Uterus (tissue), 2 donors: ENCODE data around the gene RHO.

Source experiments
- CTCF ChIP-seq, 4 experiments: fragments of 200-600 bp in 2 of 4; fragments of 450-650 bp in 2 of 4; sonication (generic) in 2 of 4; IDR thresholded peaks; one replicate each; pipeline ENCODE4 v1.5.1; 2016 to 2019; ENCODE audit warnings: antibody characterized with exemption in 4 of 4, mild to moderate bottlenecking in 2 of 4, moderate library complexity in 1 of 4
- POLR2A ChIP-seq, 2 donors: fragments of 450-650 bp; IDR thresholded peaks; one replicate each; pipeline ENCODE4 v1.6.1; 2016; ENCODE audit warnings: antibody characterized with exemption in 2 of 2, mild to moderate bottlenecking in 1 of 2, moderate library complexity in 1 of 2

DNA sequence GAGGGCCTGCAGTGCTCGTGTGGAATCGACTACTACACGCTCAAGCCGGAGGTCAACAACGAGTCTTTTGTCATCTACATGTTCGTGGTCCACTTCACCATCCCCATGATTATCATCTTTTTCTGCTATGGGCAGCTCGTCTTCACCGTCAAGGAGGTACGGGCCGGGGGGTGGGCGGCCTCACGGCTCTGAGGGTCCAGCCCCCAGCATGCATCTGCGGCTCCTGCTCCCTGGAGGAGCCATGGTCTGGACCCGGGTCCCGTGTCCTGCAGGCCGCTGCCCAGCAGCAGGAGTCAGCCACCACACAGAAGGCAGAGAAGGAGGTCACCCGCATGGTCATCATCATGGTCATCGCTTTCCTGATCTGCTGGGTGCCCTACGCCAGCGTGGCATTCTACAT is 3.8 kb downstream of the RHO start:
- TF ChIP-seq CTCF (IDR thresholded peaks at IDR 0.05): no peak
- TF ChIP-seq POLR2A (IDR thresholded peaks at IDR 0.05): no peak
